ENCODE measurements around the gene BCL2.

DNA sequence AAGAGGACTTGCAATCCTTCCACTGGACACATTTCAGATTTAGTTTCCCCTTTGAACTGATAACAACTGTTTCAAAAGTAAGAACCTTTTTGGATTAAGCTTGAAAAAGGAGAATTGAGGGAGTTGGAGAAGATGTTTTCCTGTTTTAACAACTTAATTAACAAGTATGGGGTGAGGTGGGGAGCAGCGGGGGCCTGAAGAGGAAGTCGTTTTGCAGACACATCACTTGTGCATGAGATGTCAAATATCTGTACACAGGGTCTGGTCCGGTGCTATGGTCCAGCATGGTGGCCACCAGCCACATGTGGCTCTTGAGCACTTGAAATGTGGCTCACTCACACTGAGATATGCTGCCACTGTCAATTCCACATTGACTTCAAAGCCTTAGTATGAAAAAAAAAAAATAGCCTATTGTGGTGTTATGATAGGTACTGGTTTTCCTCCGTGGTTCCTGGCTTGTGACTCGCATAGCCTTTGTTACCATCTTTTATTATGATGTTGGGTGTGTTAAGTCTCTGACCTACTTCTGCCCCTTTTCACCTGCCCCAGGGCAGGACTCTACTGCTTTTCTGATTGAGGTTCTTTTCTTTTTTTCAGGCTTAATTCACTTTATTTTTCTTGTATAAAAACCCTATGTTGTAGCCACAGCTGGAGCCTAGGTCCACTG lies 205.5 kb downstream of the BCL2 start:
- TF ChIP-seq ZFX (IDR thresholded peaks at IDR 0.05; ENCODE audit: borderline replicate concordance): no peak
- TF ChIP-seq, protein P1, sequence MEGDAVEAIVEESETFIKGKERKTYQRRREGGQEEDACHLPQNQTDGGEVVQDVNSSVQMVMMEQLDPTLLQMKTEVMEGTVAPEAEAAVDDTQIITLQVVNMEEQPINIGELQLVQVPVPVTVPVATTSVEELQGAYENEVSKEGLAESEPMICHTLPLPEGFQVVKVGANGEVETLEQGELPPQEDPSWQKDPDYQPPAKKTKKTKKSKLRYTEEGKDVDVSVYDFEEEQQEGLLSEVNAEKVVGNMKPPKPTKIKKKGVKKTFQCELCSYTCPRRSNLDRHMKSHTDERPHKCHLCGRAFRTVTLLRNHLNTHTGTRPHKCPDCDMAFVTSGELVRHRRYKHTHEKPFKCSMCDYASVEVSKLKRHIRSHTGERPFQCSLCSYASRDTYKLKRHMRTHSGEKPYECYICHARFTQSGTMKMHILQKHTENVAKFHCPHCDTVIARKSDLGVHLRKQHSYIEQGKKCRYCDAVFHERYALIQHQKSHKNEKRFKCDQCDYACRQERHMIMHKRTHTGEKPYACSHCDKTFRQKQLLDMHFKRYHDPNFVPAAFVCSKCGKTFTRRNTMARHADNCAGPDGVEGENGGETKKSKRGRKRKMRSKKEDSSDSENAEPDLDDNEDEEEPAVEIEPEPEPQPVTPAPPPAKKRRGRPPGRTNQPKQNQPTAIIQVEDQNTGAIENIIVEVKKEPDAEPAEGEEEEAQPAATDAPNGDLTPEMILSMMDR (IDR thresholded peaks at IDR 0.05): no peak
